GM19372 (cell line): Measurements from ENCODE around the gene TIGD2.

Source experiments
- ATAC-seq: cut with Tn5 transposase; IDR thresholded peaks from one replicate; pipeline ENCODE4 v1.9.1; 2021; ENCODE audit warnings: mild to moderate bottlenecking, low read depth, moderate library complexity; ENCODE audit not compliant: unreplicated experiment

Gene TIGD2

DNA sequence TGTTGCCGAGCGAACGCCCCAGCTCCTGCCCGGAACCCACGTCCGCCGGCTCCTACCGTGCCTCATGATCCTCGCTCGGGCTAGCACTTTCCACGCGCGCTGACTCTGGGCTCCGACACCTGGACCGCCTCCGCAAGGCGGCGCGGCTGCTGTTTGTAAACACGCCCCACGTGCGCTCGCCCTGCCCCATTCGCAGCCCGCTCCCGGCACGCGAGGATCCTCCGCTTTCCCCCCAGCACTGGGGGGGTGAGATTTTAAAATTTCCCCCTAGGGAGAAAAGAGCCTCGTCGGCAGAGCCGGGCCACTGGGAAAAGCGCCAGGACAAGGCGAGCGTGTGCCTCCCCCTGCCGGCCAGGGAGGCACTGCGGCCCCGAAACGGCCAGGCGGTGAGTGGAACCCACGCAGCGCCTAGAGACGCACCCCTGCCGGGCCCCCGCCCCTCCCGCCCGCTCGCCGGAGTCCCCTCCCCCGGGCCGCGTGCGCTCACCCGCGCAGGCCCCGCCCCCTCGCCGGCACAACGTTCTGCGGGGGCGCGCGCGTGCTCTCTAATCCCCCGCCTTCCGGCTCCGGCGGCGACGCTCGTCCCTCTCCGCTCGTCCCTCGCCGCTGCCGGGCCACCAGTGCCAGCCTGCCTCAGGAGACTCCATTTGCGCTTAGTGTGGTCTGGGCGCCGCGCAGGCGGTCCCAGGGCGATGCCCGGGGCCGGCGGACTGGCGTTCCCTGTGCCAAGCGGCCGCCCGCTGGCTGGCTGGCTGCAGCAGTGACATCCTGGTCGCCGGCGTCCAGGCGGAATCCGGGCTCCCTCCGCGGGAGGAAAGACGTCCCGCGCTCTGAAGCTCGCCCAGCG is at the start of gene TIGD2:
Gene TIGD2 (plus strand): TSS at position 548 of the 847 bp plus-strand sequence. CDS start 1,442 bp downstream, outside the sequence.
- ATAC-seq: peak; percentile 87

DNA sequence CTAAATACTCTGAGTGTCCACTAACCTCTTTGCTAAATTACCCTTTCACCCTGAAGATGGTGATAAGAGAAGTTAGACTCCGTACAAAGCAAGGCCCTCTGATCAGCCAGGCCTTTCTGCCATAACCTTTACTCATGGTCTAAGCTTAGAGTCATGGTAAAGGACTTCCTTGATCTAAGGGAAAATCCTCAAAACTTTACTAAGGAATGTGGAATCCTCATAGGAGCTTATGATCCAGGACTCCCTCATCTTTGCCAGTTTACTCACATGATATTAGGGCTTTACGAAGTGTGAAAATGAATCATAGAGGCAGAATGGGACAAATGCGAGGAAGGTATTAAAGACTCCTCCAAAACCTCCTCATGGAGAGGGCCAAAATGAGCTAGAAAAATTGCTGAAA is 46.5 kb upstream of the TIGD2 start:
- ATAC-seq: no peak

DNA sequence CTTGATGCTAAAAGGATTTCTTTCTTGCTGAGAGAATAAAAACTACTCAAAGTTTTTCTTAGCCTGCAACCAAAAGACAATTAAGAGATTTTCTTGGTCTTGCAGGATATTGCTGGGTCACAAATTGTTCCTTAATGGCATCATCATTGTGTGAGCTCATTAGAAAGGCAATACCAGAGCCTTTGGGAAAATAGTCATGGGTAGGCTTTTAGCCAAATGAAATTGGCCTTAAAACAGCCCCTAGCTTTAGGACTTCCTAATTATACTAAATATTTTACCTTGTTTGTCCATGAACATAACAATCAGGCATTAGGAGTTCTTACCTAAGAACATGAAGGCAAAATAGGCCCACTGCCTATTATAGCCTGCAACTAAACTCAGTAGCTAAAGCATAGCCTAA is 43.9 kb upstream of the TIGD2 start:
- no peak for ATAC-seq

DNA sequence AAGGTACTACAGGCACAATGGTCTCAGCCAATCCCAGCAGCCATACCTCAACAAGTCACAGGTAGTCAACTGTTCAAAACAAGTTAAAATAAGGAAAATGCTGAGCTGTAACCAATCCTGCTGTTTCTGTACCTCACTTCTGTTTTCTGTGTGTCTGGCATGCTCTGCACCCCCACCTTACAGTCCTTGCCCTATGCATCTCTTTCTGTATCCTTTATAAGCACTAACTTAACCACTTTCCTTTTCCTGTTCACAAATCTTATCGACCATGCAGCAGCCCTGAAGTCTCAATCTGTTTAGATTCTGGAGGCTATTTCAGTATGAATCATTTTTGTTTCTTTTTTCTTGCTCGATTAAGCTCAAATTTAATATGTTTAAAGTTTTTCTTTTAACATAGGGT is 41.9 kb upstream of the TIGD2 start:
- peak; percentile 58 for ATAC-seq

DNA sequence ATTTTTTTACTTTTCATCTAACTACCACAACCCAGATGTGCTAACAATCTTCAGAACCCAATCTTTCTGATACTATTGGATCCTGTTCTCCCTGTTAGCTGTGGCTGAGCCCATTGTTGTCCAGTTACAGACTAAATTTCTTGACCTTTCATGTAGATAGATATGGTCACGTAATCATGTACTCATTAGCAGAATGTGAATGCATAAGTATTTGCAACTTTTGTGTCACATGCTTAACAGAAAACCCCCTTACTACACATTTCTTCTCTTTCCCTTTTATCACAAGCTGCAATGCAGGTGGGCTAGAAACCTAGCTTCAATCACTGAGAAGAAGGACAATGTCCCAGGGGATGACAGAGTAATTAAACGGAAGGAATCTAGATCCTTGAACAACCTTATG is 41.3 kb upstream of the TIGD2 start:
- peak; percentile 34 for ATAC-seq

DNA sequence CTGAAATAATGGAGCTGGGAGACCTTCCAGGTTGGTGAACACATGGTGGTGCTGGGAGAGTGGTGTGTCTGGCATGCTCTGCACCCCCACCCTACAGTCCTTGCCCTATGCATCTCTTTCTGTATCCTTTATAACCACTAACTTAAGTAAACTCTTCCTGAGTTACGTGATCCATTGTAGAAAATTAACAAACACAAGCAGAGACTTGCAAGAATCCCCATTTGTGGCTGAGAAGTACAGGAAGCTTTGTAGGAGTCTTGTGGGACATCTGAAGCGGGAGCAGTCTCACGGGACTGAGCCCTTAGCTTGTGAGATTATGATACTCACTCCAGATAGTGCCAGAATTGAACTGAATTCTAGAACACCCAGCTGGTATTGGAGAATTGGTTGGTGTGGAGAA is 40.0 kb upstream of the TIGD2 start:
- no peak for ATAC-seq

DNA sequence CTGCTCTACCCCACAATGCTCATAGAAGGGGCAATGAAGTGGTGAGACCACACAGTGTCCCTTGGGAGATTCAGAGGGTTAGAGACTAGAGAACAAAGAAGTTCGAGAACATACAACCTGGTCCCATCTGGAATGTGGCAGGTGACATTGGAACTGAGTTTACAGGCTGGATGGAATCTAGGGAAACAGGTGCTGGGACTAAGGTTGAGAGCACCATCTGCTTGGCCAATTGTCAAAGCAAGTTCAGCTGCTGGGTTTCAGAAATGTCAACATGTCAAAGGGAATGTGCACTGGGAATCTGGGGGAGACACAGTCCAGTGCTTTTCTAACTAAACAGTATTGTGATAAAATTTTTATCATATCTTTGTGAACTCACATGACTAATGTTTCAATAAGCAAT is 38.4 kb upstream of the TIGD2 start:
- ATAC-seq: no peak

DNA sequence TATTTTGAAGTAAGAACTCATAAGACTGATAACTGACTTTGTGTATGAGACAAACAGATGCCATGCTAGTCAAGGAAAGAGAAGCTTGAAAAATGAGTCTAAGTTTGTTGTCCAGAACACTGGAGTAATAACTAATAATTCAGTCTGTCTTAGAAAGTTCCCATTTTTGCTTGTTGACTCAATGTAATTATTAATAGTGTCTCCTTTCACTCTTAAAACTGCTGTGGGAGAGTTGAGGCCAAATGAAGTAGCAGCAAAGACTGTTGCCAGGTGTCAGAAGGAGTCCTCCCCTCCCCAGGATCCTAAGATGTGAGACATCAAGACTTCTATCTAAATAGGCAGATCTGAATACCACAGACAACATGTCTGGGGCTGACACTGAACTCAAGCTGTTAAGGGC is 33.6 kb upstream of the TIGD2 start:
- ATAC-seq: no peak

DNA sequence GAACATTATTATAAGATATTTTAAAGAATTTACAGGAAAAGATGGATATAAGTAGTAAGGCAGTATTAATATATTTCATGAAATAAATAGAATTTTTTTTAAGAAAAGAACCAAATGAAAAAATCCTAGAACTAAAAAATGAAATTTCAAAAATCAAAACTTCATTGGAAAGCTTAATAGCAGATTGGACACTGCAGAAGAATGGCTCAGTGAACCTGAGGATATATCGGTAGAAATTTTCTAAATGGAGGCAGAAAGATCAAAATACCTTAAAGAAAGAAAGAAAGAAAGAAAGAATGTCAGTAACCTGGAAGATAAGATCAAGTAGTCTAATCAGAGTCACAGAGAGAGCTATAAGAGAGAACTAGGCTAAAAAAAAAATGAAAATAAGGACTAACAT is 33.0 kb upstream of the TIGD2 start:
- ATAC-seq: no peak

DNA sequence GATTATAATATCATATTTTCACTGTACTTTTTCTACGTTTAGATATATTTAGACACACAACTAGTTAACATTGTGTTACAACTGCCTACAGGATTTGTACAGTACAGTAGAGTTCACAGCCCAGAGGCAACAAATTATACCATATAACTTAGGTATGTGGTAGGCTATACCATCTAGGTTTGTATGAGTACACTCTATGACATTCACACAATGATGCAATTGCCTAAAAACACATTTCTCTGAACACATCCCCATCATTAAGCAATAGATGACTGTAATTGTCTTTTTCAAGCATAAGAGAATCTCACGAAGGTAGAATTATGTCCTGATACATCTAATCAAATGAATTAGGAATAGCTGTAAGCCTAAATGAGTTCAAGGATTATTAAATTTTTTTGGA is 12.3 kb upstream of the TIGD2 start:
- ATAC-seq: no peak

DNA sequence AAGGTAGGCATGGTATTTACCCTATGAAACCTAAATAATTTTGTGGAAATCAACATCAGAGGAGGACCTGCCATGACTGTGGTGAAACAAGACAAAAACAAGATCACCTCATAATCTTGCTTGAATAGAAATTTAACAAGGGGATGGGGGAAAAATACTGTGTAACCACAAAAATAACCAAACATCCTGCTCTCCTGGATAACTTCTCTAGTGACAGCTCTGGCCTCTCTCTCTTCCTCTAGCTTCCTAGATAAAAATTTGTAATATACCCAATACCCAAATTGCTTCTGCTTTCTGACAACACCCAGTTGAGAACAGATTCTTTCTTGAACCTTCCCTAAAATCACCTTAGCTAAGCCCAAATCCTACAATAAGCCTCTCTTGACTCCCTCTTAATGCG is 11.9 kb upstream of the TIGD2 start:
- ATAC-seq: no peak

DNA sequence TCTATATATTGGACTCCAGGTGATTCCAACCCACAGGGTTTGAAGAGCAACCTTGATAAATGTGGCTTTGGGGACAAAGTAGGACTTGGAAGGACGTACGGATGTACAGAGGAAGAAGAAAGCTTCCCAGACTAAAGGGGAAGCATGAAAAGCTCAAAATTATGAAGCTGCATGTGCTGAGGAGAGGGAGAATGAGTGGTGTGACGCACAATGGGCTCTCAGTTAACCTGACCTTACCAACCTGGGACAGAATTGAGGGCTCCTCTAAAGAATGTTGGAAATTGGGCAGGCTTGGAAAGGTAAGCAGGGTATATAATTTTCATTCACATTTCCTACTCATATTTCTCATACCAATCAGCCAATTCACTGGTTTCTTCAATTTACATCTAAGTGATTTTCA is 10.5 kb upstream of the TIGD2 start:
- peak; percentile 3 for ATAC-seq

DNA sequence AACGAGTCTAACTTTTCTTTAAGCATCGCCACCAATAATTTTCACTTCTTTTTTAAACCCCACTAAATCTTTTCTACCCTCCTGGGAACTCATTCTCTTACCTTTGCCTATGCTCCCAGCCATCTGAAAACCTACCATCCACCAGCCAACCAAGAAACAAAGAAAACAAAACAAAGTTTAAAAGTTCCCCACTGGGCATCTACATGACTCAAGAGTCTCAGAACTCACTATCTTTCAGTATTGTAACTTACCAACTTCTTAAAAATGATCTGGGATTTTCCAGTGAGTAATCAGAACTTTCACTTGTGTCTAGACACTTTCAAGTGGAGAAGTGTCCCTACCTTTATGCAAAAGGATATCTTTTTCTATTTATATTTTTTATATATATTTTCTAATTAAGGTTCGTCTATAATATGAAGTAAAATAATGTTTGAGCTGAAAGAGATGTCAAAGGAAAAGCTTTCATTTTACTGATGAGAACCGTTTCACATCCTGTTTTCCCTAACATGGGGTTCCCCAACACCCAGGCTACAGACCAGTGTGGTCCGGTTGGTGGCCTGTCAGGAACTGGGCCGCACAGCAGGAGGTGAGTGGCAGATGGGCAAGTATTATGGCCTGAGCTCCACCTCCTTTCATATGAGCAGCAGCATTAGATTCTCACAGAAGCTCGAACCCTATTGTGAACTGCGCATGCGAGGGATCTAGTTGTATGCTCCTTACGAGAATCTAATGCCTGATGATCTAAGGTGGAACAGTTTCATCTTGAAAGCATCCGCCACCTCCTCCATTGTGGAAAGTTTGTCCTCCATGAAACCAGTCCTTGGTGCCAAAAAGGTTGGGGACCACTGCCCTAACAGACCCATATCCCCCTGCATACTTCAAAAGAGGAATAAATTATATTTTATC is 9.8 kb upstream of the TIGD2 start:
- peak; percentile 96 for ATAC-seq

DNA sequence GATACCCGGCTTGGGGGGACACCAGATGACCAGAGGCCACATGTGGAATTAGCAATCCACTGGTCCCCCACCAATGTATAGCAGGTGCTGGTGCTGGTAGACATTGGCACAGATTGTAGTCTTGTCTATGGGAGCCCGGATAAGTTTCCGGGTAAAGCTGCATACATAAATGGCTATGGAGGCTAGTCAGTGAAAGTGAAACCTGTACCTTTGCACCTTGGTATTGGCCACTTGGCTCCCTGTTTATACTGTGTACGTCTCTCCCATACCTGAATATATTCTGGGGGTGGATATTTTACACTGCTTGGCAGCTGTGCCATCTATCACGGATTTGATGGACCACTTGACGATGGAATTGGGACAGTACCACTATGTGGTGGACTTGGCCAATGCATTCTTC is 5.6 kb upstream of the TIGD2 start:
- no peak for ATAC-seq

DNA sequence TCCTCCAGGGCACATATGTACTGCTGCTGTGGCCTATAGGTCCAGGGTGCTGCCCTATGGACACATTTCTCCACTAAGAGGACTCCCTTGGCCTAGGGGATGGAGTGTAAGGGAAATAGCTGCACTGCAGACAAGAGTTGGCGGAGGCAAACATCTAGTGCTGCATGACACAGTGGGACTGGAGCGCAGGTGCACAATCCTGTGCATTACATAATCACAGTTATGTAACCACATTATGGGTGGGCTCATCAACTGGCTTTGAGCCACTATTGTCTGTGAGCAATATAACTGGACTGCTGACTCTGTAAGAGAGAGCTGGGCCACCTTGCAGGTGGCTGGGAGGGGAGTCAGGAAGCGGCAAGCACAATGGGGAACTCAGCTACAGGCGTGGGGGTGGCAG is 3.2 kb upstream of the TIGD2 start:
- ATAC-seq: no peak

DNA sequence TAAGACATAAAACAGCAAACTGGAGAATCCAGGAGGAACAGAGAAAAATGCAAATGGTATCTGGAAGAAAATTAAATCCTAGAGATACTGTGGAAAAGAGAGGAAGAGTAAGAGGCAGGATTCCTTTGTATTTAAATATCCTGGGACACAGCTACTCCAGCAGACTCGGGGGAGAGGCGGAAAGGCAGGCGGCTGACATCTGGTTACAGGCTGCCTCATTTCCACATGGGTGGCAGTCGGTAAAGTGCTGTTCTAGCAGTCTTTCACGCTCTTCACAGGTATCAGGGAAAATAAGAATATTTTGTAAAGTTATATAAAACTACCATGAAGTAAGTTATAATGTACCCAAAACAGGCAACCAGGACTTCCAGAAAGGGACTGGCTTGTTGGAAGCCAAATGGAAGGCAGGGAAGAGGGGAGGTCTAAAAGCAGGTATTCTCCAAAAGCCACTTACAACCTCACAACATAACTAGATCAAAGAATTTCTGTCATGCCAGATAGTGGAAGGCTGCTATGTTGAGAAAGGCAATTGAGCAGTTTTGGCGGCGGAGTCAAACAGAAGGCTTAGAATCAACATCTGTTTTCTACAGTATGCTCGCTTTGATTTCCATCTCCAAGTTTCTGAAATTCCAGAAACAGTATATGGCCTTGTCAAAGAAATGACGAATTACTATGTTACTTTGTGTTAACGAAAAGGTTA is 1.3 kb upstream of the TIGD2 start:
- ATAC-seq: no peak

DNA sequence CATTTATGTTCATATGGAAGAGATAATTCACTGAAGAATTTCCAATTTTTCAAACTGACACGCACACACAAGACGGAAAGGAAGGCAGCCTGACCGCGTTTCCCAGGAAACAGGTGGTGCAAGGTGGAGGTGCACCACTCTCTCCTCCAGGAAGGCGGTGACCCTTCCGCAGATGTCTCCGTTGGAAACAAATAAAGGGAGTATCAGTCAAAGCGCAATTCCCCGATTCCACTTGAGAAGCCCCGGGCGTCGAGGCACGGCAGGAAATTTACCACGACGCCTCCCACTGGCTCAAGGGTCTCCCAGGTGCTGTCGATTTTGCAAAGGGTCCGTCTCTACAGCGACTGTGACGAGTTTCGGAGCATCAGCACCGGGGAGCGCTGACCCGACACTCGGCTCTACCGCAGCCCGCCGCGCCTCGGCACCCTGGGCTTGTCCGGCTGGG is 770 bp upstream of the TIGD2 start:
- ATAC-seq: no peak

DNA sequence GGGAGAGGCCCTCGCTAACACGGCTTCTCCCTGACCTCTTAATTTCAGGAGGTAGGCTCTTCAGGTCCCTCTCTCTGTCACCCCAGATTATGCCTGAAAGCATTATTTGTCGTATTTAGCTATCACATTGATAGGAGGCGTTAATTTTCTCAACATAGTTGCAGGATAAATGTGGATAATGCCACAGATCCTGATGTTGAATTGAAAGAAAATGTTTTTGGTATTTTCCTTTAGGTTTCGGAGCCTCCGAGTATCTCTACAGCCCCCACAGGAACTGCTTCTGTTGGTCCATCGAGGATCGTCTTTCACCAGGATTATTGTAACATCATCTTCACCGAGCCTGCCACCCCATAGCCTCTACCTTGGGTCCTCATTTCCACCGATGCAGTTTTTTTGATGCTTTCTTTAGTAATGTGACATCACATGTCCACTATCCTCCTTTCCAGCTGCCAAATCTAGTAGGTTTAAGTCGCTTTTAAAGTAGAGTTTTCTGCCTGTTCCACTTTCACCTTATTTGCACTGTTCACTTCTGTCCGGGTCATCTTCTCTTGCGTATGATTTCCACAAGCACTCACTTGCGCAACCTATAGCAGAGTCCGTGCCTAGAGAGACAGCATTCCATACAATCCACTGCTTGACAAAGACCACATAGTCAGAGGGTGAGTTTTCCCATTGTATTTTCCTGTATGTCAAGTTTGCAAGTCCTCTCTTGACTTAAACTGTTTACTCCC is 665 bp downstream of the TIGD2 start:
- no peak for ATAC-seq

DNA sequence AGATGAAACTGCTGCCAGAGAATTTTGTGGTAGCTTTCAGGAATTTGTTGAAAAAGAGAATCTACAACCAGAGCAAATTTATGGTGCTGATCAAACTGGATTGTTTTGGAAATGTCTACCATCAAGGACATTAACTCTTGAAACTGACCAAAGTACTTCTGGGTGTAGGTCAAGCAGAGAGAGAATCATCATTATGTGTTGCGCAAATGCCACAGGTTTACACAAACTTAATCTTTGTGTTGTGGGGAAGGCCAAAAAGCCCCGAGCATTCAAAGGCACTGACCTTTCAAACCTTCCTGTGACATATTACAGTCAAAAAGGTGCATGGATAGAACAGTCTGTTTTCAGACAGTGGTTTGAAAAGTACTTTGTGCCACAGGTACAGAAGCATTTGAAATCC is 2.1 kb downstream of the TIGD2 start:
- no peak for ATAC-seq

DNA sequence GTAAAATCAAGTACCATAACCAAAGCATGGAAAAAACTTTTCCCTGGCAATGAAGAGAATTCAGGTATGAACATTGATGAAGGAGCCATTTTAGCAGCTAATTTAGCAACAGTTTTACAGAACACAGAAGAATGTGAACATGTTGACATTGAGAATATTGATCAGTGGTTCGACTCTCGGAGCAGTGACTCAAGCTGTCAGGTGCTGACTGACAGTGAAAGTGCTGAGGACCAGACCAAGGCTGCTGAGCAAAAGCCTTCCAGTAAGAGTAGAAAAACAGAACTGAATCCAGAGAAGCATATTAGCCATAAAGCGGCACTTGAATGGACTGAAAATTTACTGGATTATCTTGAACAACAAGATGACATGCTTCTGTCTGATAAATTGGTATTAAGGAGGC is 2.8 kb downstream of the TIGD2 start:
- no peak for ATAC-seq
